Vagina (tissue), 2 donors: ENCODE data around the gene ADGRF1. TPM values are rescaled to one million over a fixed set of nuclear protein-coding genes. Genes with fewer than 3 reads are reported as not detected.

ENCODE experiments used
- DNase-seq, 2 donors: peaks; one replicate each; pipeline ENCODE4 v3.0.0-alpha.2; 2017; ENCODE audit errors: extremely low spot score in 2 of 2
- H3K27ac ChIP-seq: fragments of 200-600 bp; sonication (generic); one replicate; pipeline ENCODE4 v1.5.1; 2019
- H3K27me3 ChIP-seq: fragments of 200-600 bp; sonication (generic); one replicate; pipeline ENCODE4 v1.5.1; 2019
- H3K36me3 ChIP-seq, 2 donors: fragments of 200-600 bp; sonication (generic); one replicate each; pipeline ENCODE4 v1.5.1; 2017 to 2019
- H3K4me1 ChIP-seq: fragments of 200-600 bp; sonication (generic); one replicate; pipeline ENCODE4 v1.5.1; 2019
- H3K4me3 ChIP-seq, 2 donors: fragments of 200-600 bp; sonication (generic); 1 replicate in 1 of 2; 2 replicates in 1 of 2; pipeline ENCODE4 v1.5.1; 2016 to 2019
- H3K9me3 ChIP-seq: fragments of 200-600 bp; sonication (generic); one replicate; pipeline ENCODE4 v1.5.1; 2019
- CTCF ChIP-seq, 3 experiments: fragments of 450-650 bp in 2 of 3; fragments of 200-600 bp in 1 of 3; sonication (generic) in 1 of 3; IDR thresholded peaks; one replicate each; pipeline ENCODE4 v1.5.1; 2017 to 2019; ENCODE audit warnings: antibody characterized with exemption in 3 of 3, mild to moderate bottlenecking in 2 of 3, moderate library complexity in 2 of 3
- POLR2A ChIP-seq, 2 donors: fragments of 450-650 bp; IDR thresholded peaks; one replicate each; pipeline ENCODE4 v1.6.1; 2017; ENCODE audit warnings: antibody characterized with exemption in 2 of 2, mild to moderate bottlenecking in 2 of 2, moderate library complexity in 2 of 2
- POLR2AphosphoS5 ChIP-seq, 2 donors: sonication (generic); formaldehyde crosslinking; IDR thresholded peaks; one replicate each; pipeline ENCODE4 v1.9.0; 2017; ENCODE audit warnings: antibody characterized with exemption in 2 of 2, mild to moderate bottlenecking in 2 of 2, low read depth in 1 of 2; ENCODE audit not compliant: insufficient read depth in 1 of 2
- intact Hi-C: fragments of 100-400 bp; cut with DNase I; formaldehyde crosslinking; loops from one replicate; pipeline ENCODE4 v1.15.1; 2023
- total RNA-seq: library from RNA; depleted of rRNA; stranded (reverse); fragments of >200 nt; gene quantifications from one replicate; pipeline ENCODE4 v1.2.3, GENCODE V29; 2016

Gene ADGRF1
- total RNA-seq, 1 donor from 2014 or later: 8.3 TPM

GRCh38 chr6:47083586-47084047 lies 41.5 kb upstream of the ADGRF1 start:
- Histone ChIP-seq H3K9me3 (no peaks in the 10 kb centered on the region), H3K36me3 (no peaks in the 10 kb centered on the region), H3K27ac (no peak overlapping the region), H3K4me3 (no peak overlapping the region), H3K4me1 (peaks cover 18% of the 10 kb centered on the region), H3K27me3 (no peaks in the 10 kb centered on the region)
- DNase-seq: peak in 1 of 2 donors; percentile 93
- intact Hi-C loops: no loop called here
- no peak for TF ChIP-seq POLR2A (IDR thresholded peaks at IDR 0.05)
- peak; percentile 53 to 80 for TF ChIP-seq POLR2AphosphoS5 (IDR thresholded peaks at IDR 0.05; ENCODE audit: insufficient read depth in 1 of 2, low read depth in 1 of 2)

- intact Hi-C loops: no loop called here
- TF ChIP-seq CTCF (IDR thresholded peaks at IDR 0.05) (no peak), POLR2A (IDR thresholded peaks at IDR 0.05) (no peak), POLR2AphosphoS5 (IDR thresholded peaks at IDR 0.05; ENCODE audit: insufficient read depth in 1 of 2, low read depth in 1 of 2) (no peak)
- no peaks in the 10 kb centered on the region for H3K36me3 ChIP-seq
- peaks cover 42% of the 10 kb centered on the region for H3K4me1 ChIP-seq
- no peak overlapping the region for H3K4me3 ChIP-seq
- H3K27me3 ChIP-seq: no peaks in the 10 kb centered on the region
- no peaks in the 10 kb centered on the region for H3K9me3 ChIP-seq
- no peak for DNase-seq
- no peak overlapping the region for H3K27ac ChIP-seq
Measured at GRCh38 chr6:47080083-47080596, 38.0 kb upstream of the ADGRF1 start.

GRCh38 chr6:47079638-47080037 lies 37.5 kb upstream of the ADGRF1 start:
- Histone ChIP-seq H3K9me3 (no peaks in the 10 kb centered on the region), H3K4me3 (no peak overlapping the region), H3K36me3 (no peaks in the 10 kb centered on the region), H3K4me1 (peaks cover 43% of the 10 kb centered on the region), H3K27ac (no peak overlapping the region), H3K27me3 (no peaks in the 10 kb centered on the region)
- no peak for DNase-seq
- TF ChIP-seq POLR2A (IDR thresholded peaks at IDR 0.05) (no peak), POLR2AphosphoS5 (IDR thresholded peaks at IDR 0.05; ENCODE audit: insufficient read depth in 1 of 2, low read depth in 1 of 2) (no peak), CTCF (IDR thresholded peaks at IDR 0.05) (no peak)
- intact Hi-C loops: no loop called here

GRCh38 chr6:47078991-47079390 lies 36.9 kb upstream of the ADGRF1 start:
- no peaks in the 10 kb centered on the region for H3K27me3 ChIP-seq
- H3K4me3 ChIP-seq: no peak overlapping the region
- no peaks in the 10 kb centered on the region for H3K36me3 ChIP-seq
- no peak overlapping the region for H3K27ac ChIP-seq
- TF ChIP-seq POLR2A (IDR thresholded peaks at IDR 0.05): no peak
- TF ChIP-seq CTCF (IDR thresholded peaks at IDR 0.05): no peak
- no peak for TF ChIP-seq POLR2AphosphoS5 (IDR thresholded peaks at IDR 0.05; ENCODE audit: insufficient read depth in 1 of 2, low read depth in 1 of 2)
- H3K4me1 ChIP-seq: peaks cover 38% of the 10 kb centered on the region
- intact Hi-C loops: no loop called here
- DNase-seq: no peak
- H3K9me3 ChIP-seq: no peaks in the 10 kb centered on the region

GRCh38 chr6:47076422-47077344 lies 34.6 kb upstream of the ADGRF1 start:
- H3K4me1 ChIP-seq: peaks cover 26% of the 10 kb centered on the region
- intact Hi-C loops: no loop called here

More at GRCh38 chr6:47076422-47077344, 34.6 kb upstream of the ADGRF1 start:
- H3K36me3 ChIP-seq: no peaks in the 10 kb centered on the region
- H3K9me3 ChIP-seq: no peaks in the 10 kb centered on the region
- TF ChIP-seq POLR2A (IDR thresholded peaks at IDR 0.05) (no peak), POLR2AphosphoS5 (IDR thresholded peaks at IDR 0.05; ENCODE audit: insufficient read depth in 1 of 2, low read depth in 1 of 2) (no peak), CTCF (IDR thresholded peaks at IDR 0.05) (no peak)
- no peak for DNase-seq
- H3K27ac ChIP-seq: no peak overlapping the region
- no peaks in the 10 kb centered on the region for H3K27me3 ChIP-seq
- H3K4me3 ChIP-seq: no peak overlapping the region
